ENCODE data around the gene UCHL1. TPM values are rescaled to one million over a fixed set of nuclear protein-coding genes. Genes with fewer than 3 reads are reported as not detected.
"Not testable (repeated sequence)": the region's sequence is repeated elsewhere in the genome, so short reads cannot be mapped to it uniquely, and the experiment has no call there.

UCHL1 gene
- total RNA-seq, 6 donors from 2014 or later, result 2.4 to 10.8 (median 7.3) TPM

DNA sequence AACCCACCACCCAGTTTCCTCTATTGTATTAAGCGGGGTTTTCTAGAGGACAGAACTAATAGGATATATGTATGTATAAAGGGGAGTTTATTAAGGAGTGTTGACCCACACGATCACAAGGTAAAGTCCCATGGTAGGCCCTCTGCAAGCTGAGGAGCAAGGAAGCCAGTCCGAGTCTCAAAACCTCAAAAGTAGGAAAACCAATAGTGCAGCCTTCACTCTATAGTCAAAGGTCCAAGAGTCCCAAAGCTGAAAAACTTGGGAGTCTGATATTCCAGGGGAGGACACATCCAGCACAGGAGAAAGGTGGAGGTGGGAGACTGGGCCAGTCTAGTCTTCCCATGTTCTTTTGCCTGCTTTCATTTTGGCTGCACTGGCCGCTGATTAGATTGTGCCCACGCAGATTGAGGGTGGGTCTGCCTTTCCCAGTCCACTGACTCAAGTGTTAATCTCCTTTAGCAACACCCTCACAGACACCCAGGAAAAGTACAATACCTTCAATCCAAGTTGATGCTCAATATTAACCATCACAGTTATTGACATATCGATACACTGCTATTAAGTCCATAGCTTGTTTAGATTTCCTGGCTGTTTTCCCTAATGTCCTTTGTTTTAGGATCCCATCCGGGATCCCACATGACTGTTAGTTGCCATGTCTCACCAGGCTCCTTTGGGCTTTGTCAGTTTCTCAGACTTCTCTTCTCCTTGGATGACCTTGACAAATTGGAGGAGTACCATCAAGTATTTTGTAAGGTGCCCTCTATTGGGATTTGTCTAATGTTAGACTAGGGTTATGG lies 12.2 kb downstream of the UCHL1 start:
- no peaks in the 10 kb centered on the region for H3K9me3 ChIP-seq
- 93 to 95% methylated on average over 7 of the region's 7 CpGs for WGBS, 2 donors
- no peak overlapping the region for H3K4me3 ChIP-seq
- H3K4me1 ChIP-seq, result no peaks in the 10 kb centered on the region
- TF ChIP-seq CTCF (IDR thresholded peaks at IDR 0.05), result no peak
- no peak for TF ChIP-seq POLR2AphosphoS5 (IDR thresholded peaks at IDR 0.05)
- TF ChIP-seq POLR2A (IDR thresholded peaks at IDR 0.05), result no peak
- no peak for TF ChIP-seq EP300 (IDR thresholded peaks at IDR 0.05)
- no peaks in the 10 kb centered on the region for H3K36me3 ChIP-seq
- DNase-seq, result no peak
- no peak for ATAC-seq (ENCODE audit: low FRiP score in 2 of 2)
- H3K27ac ChIP-seq, result no peak overlapping the region
- H3K27me3 ChIP-seq, result no peaks in the 10 kb centered on the region

- Histone ChIP-seq H3K36me3 (no peaks in the 10 kb centered on the region), H3K9me3 (no peaks in the 10 kb centered on the region), H3K4me1 (no peaks in the 10 kb centered on the region), H3K4me3 (no peak overlapping the region), H3K27ac (no peak overlapping the region), H3K27me3 (no peaks in the 10 kb centered on the region)
- ATAC-seq (ENCODE audit: low FRiP score in 2 of 2) (no peak), DNase-seq (no peak)
- TF ChIP-seq POLR2AphosphoS5 (IDR thresholded peaks at IDR 0.05) (no peak), EP300 (IDR thresholded peaks at IDR 0.05) (no peak), CTCF (IDR thresholded peaks at IDR 0.05) (no peak)
These were observed 13.0 kb downstream of the UCHL1 start for GRCh38 chr4:41269682-41270081.

DNA sequence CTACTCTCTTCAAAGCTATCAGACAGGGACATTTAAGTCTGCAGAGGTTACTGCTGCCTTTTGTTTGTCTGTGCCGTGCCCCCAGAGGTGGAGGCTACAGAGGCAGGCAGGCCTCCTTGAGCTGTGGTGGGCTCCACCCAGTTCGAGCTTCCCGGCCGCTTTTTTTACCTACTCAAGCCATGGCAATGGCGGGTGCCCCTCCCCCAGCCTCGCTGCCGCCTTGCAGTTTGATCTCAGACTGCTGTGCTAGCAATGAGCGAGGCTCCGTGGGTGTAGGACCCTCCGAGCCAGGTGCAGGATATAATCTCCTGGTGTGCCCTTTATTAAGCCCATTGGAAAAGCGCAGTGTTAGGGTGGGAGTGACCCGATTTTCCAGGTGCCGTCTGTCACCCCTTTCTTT lies 19.2 kb downstream of the UCHL1 start:
- not testable (repeated sequence) for H3K9me3 ChIP-seq; H3K27me3 ChIP-seq; H3K4me3 ChIP-seq; H3K27ac ChIP-seq; H3K4me1 ChIP-seq; ATAC-seq (ENCODE audit: low FRiP score in 2 of 2); H3K36me3 ChIP-seq
- DNase-seq, result peak in 1 of 2 donors; percentile 54
- WGBS, 2 donors, result 95 to 98% methylated on average over 5 to 6 of the region's 13 CpGs

- peaks cover 0 to 3% (median 0%) of the 10 kb centered on the region in 4 donors for H3K4me1 ChIP-seq
- H3K27ac ChIP-seq, result no peak overlapping the region
- no peaks in the 10 kb centered on the region for H3K9me3 ChIP-seq
- DNase-seq, result no peak
- TF ChIP-seq EP300 (IDR thresholded peaks at IDR 0.05) (no peak), POLR2AphosphoS5 (IDR thresholded peaks at IDR 0.05) (no peak), POLR2A (IDR thresholded peaks at IDR 0.05) (no peak), CTCF (IDR thresholded peaks at IDR 0.05) (no peak)
- no peak overlapping the region for H3K4me3 ChIP-seq
- WGBS, 2 donors, result 77 to 86% methylated on average over 8 of the region's 8 CpGs
- no peaks in the 10 kb centered on the region for H3K36me3 ChIP-seq
- ATAC-seq (ENCODE audit: low FRiP score in 2 of 2), result peak in 1 of 2 donors; percentile 78
- H3K27me3 ChIP-seq, result no peaks in the 10 kb centered on the region
These were observed 23.3 kb downstream of the UCHL1 start for GRCh38 chr4:41280010-41280409.

- DNase-seq (peak in 1 of 2 donors; percentile 36), ATAC-seq (ENCODE audit: low FRiP score in 2 of 2) (peak; percentile 92 to 96)
- Histone ChIP-seq H3K27me3 (no peaks in the 10 kb centered on the region), H3K27ac (no peak overlapping the region), H3K4me1 (peaks cover 0 to 3% (median 0%) of the 10 kb centered on the region in 4 donors), H3K4me3 (no peak overlapping the region), H3K9me3 (no peaks in the 10 kb centered on the region), H3K36me3 (no peaks in the 10 kb centered on the region)
- WGBS, 2 donors, result 14 to 16% methylated on average over 7 of the region's 7 CpGs
- TF ChIP-seq POLR2A (IDR thresholded peaks at IDR 0.05) (no peak), CTCF (IDR thresholded peaks at IDR 0.05) (peak; percentile 72 to 96 (median 91))
These were observed 24.4 kb downstream of the UCHL1 start for GRCh38 chr4:41281038-41281634.

Data from upper lobe of left lung (tissue), 6 donors.